ENCODE data around the gene DTD1.

DNA sequence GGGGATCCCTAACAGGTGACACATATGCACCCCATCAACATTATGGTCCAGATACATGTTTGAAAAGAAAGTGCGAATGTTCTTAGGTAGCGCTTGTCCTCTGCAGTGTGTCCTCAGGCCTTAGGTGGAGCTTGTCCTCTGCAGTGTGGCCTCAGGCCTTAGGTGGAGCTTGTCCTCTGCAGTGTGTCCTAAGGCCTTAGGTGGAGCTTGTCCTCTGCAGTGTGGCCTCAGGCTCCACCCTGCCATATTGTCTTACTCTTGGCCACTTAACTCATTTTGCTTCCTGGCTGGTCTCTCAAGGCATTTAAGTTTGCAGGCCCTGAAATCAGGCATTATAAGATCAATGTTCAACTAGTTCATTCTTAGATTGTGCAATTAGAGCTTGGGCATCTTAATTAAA, 151.0 kb downstream of the DTD1 start:
- no peak for TF ChIP-seq CTCF (IDR thresholded peaks at IDR 0.05; ENCODE audit: low read depth, low read length)
- no peak for TF ChIP-seq POLR2A (IDR thresholded peaks at IDR 0.05; ENCODE audit: extremely low read depth, insufficient read length)
